ENCODE data around the gene FAM117A. TPM values are rescaled to one million over a fixed set of nuclear protein-coding genes. Genes with fewer than 3 reads are reported as not detected.

Gene FAM117A
- total RNA-seq, 1 experiment from 2014 or later: 14.9 TPM

- H3K27me3 Mint-ChIP-seq (ENCODE audit: unreplicated experiment): no peaks in the 10 kb centered on the region
- intact Hi-C loops (cut with micrococcal nuclease; ENCODE audit: unreplicated experiment): no loop called here
- TF ChIP-seq CTCF (IDR thresholded peaks at IDR 0.05; ENCODE audit: unreplicated experiment): no peak
- BruUV-seq (replicated peaks): no TSS peak
- no peaks in the 10 kb centered on the region for H3K9me3 Mint-ChIP-seq (ENCODE audit: low read depth, unreplicated experiment)
- CTCF ChIA-PET: interaction anchor here (0.6 kb wide), 2 partner anchors 45 to 1355 kb away, joined by 3 to 8 read pairs; partner anchors contain the start of gene SLC35B1
- no peaks in the 10 kb centered on the region for H3K4me1 Mint-ChIP-seq (ENCODE audit: low read depth, unreplicated experiment)
- H3K27ac Mint-ChIP-seq (ENCODE audit: unreplicated experiment): no peak overlapping the region
- DNase-seq: no peak
- H3K36me3 Mint-ChIP-seq (ENCODE audit: insufficient read depth, unreplicated experiment): no peaks in the 10 kb centered on the region
- no peak overlapping the region for H3K4me3 Mint-ChIP-seq (ENCODE audit: low read depth, unreplicated experiment)
Observed at GRCh38 chr17:49752508-49752907, 11.4 kb downstream of the FAM117A start.

- TF ChIP-seq CTCF (IDR thresholded peaks at IDR 0.05; ENCODE audit: unreplicated experiment): no peak
- intact Hi-C loops (cut with micrococcal nuclease; ENCODE audit: unreplicated experiment): no loop called here
- no peaks in the 10 kb centered on the region for H3K36me3 Mint-ChIP-seq (ENCODE audit: insufficient read depth, unreplicated experiment)
- DNase-seq: no peak
- BruUV-seq (replicated peaks): no TSS peak
- H3K27me3 Mint-ChIP-seq (ENCODE audit: unreplicated experiment): no peaks in the 10 kb centered on the region
- H3K9me3 Mint-ChIP-seq (ENCODE audit: low read depth, unreplicated experiment): no peaks in the 10 kb centered on the region
- CTCF ChIA-PET: interaction anchor here (0.7 kb wide), 1 partner anchor 15 kb away, joined by 5 read pairs; no protein-coding TSS in a partner anchor
- H3K4me1 Mint-ChIP-seq (ENCODE audit: low read depth, unreplicated experiment): no peaks in the 10 kb centered on the region
- H3K27ac Mint-ChIP-seq (ENCODE audit: unreplicated experiment): no peak overlapping the region
- H3K4me3 Mint-ChIP-seq (ENCODE audit: low read depth, unreplicated experiment): no peak overlapping the region
Observed at GRCh38 chr17:49749730-49750129, 14.2 kb downstream of the FAM117A start.

GRCh38 chr17:49748791-49749190 lies 15.1 kb downstream of the FAM117A start:
- Mint-ChIP-seq H3K27ac (ENCODE audit: unreplicated experiment) (no peak overlapping the region), H3K4me1 (ENCODE audit: low read depth, unreplicated experiment) (no peaks in the 10 kb centered on the region), H3K4me3 (ENCODE audit: low read depth, unreplicated experiment) (no peak overlapping the region), H3K9me3 (ENCODE audit: low read depth, unreplicated experiment) (no peaks in the 10 kb centered on the region), H3K36me3 (ENCODE audit: insufficient read depth, unreplicated experiment) (no peaks in the 10 kb centered on the region), H3K27me3 (ENCODE audit: unreplicated experiment) (no peaks in the 10 kb centered on the region)
- no peak for DNase-seq
- TF ChIP-seq CTCF (IDR thresholded peaks at IDR 0.05; ENCODE audit: unreplicated experiment): no peak
- intact Hi-C loops (cut with micrococcal nuclease; ENCODE audit: unreplicated experiment): no loop called here
- no TSS peak for BruUV-seq (replicated peaks)
- CTCF ChIA-PET: interaction anchor here (0.5 to 0.7 kb wide), 3 partner anchors 286 to 616 kb away, joined by 3 to 11 read pairs (median 3); partner anchors contain the start of genes B4GALNT2 and PHB1

- H3K9me3 Mint-ChIP-seq (ENCODE audit: low read depth, unreplicated experiment): no peaks in the 10 kb centered on the region
- no peaks in the 10 kb centered on the region for H3K27me3 Mint-ChIP-seq (ENCODE audit: unreplicated experiment)
- no peaks in the 10 kb centered on the region for H3K36me3 Mint-ChIP-seq (ENCODE audit: insufficient read depth, unreplicated experiment)
- intact Hi-C loops (cut with micrococcal nuclease; ENCODE audit: unreplicated experiment): no loop called here
- BruUV-seq (replicated peaks): no TSS peak
- no peak overlapping the region for H3K27ac Mint-ChIP-seq (ENCODE audit: unreplicated experiment)
- no peak for TF ChIP-seq CTCF (IDR thresholded peaks at IDR 0.05; ENCODE audit: unreplicated experiment)
- H3K4me3 Mint-ChIP-seq (ENCODE audit: low read depth, unreplicated experiment): no peak overlapping the region
- no peak for DNase-seq
- no peaks in the 10 kb centered on the region for H3K4me1 Mint-ChIP-seq (ENCODE audit: low read depth, unreplicated experiment)
- CTCF ChIA-PET: interaction anchor here (1.4 to 2.0 kb wide), 2 partner anchors 17 to 41 kb away, joined by 3 to 6 read pairs; partner anchors contain the start of gene SLC35B1
Observed at GRCh38 chr17:49748223-49748622, 15.7 kb downstream of the FAM117A start.

Measured in Calu3 (cell line).